Sigmoid colon (tissue), 4 donors: ENCODE data around the gene ABCF3.

Experiments used
- CTCF ChIP-seq, 4 experiments: fragments of 450-650 bp in 3 of 4; fragments of 200-600 bp in 1 of 4; IDR thresholded peaks; one replicate each; pipeline ENCODE4 v1.5.1; 2016 to 2019; ENCODE audit warnings: antibody characterized with exemption in 4 of 4, mild to moderate bottlenecking in 3 of 4, moderate library complexity in 2 of 4
- EP300 ChIP-seq, 4 donors: sonication (generic); formaldehyde crosslinking; IDR thresholded peaks; one replicate each; pipeline ENCODE4 v1.6.1; 2017; ENCODE audit warnings: antibody characterized with exemption in 4 of 4
- POLR2A ChIP-seq, 2 donors: fragments of 450-650 bp; IDR thresholded peaks; one replicate each; pipeline ENCODE4 v1.6.1; 2016; ENCODE audit warnings: antibody characterized with exemption in 2 of 2, mild to moderate bottlenecking in 2 of 2, moderate library complexity in 2 of 2
- POLR2AphosphoS5 ChIP-seq, 4 donors: sonication (generic); formaldehyde crosslinking; IDR thresholded peaks; one replicate each; pipeline ENCODE4 v1.6.1; 2017; ENCODE audit warnings: antibody characterized with exemption in 4 of 4

DNA sequence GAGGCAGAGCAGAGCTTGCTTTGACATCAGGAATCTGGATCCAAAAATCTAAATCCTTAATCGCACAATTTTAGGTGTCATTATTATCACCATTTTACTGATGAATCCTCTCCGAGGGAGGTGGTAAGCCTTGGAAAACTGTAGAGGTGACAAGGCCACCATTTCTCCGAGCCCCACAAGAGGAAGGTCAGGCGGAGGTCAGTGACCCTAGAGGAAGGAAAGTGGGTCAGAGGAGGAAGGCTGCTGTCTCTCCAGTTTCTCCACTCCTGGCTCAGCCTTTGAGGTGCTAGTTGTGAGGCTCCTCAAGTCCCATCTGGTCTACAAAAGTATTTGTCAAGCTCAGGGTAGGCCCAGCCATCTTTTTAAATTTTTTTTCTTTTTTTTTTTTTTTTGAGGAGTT, 27.6 kb upstream of the ABCF3 start:
- TF ChIP-seq POLR2A (IDR thresholded peaks at IDR 0.05) (no peak), CTCF (IDR thresholded peaks at IDR 0.05) (no peak), EP300 (IDR thresholded peaks at IDR 0.05) (no peak), POLR2AphosphoS5 (IDR thresholded peaks at IDR 0.05) (no peak)
